Activated CD4-positive, alpha-beta T cell treated with anti-CD3 and anti-CD28 coated beads for 36 hours (primary cell): ENCODE measurements around the gene DENND6A. TPM values are rescaled to one million over a fixed set of nuclear protein-coding genes. Genes with fewer than 3 reads are reported as not detected.
"Not testable (repeated sequence)": the region's sequence is repeated elsewhere in the genome, so short reads cannot be mapped to it uniquely, and the experiment has no call there.

Experiments used
- ATAC-seq: fragments of 200-7000 bp; cut with Tn5 transposase; one replicate; pipeline ENCODE4 v1.10.0; 2021; ENCODE audit warnings: mild to moderate bottlenecking, moderate library complexity
- CTCF ChIA-PET: fragments of 350-600 bp; sonication (Branson Sonifier 250); formaldehyde crosslinking; loops from one replicate; lab custom pipeline; 2021; ENCODE audit warnings: antibody characterized with exemption; lab: Charles Lee
- POLR2A ChIA-PET: fragments of 350-600 bp; sonication (Branson Sonifier 250); formaldehyde crosslinking; loops from one replicate; lab custom pipeline; 2021; ENCODE audit warnings: antibody characterized with exemption, inconsistent platforms; lab: Charles Lee
- DNase-seq: peaks from one replicate; pipeline ENCODE4 v3.0.0-alpha.2; 2020
- H3K27ac Mint-ChIP-seq: one replicate; pipeline ENCODE4 v1.8.0; 2021; ENCODE audit warnings: mixed read lengths
- H3K27me3 Mint-ChIP-seq: one replicate; pipeline ENCODE4 v1.8.0; 2021; ENCODE audit warnings: mixed read lengths
- H3K36me3 Mint-ChIP-seq: one replicate; pipeline ENCODE4 v1.8.0; 2021; ENCODE audit warnings: low read depth, mixed read lengths
- H3K4me1 Mint-ChIP-seq: one replicate; pipeline ENCODE4 v1.8.0; 2021; ENCODE audit warnings: mixed read lengths
- H3K4me3 Mint-ChIP-seq: one replicate; pipeline ENCODE4 v1.8.0; 2021; ENCODE audit warnings: mild to moderate bottlenecking, moderate library complexity, mixed read lengths
- H3K9me3 Mint-ChIP-seq: one replicate; pipeline ENCODE4 v1.8.0; 2021; ENCODE audit warnings: low read depth, mixed read lengths
- intact Hi-C, 2 experiments: fragments of 100-400 bp; cut with DNase I in 1 of 2; cut with micrococcal nuclease in 1 of 2; formaldehyde crosslinking; loops; one replicate each; pipeline versions ENCODE4 v1.14.2 to v1.15.1; 2022 to 2024; cut with DNase I, micrococcal nuclease
- total RNA-seq, 2 experiments: library from RNA; stranded (reverse); gene quantifications; one replicate each; pipeline ENCODE4 v1.2.3, GENCODE V29; 2021

The DENND6A gene
- total RNA-seq, 2 experiments from 2014 or later = 15.0 to 17.1 TPM

- Mint-ChIP-seq H3K4me1 (no peaks in the 10 kb centered on the region), H3K36me3 (no peaks in the 10 kb centered on the region), H3K9me3 (no peaks in the 10 kb centered on the region), H3K27me3 (peaks cover 1% of the 10 kb centered on the region), H3K4me3 (no peak overlapping the region), H3K27ac (no peak overlapping the region)
- DNase-seq (no peak), ATAC-seq (no peak)
- CTCF ChIA-PET = no interaction called here
- POLR2A ChIA-PET = no interaction called here
- intact Hi-C loops = no loop called here
Observed at GRCh38 chr3:57718118-57718517, 25.2 kb upstream of the DENND6A start.

- ATAC-seq (no peak), DNase-seq (no peak)
- H3K4me1 Mint-ChIP-seq = no peaks in the 10 kb centered on the region
- no peaks in the 10 kb centered on the region for H3K36me3 Mint-ChIP-seq
- intact Hi-C loops = no loop called here
- no peaks in the 10 kb centered on the region for H3K9me3 Mint-ChIP-seq
- peaks cover 1% of the 10 kb centered on the region for H3K27me3 Mint-ChIP-seq
- POLR2A ChIA-PET = no interaction called here
- CTCF ChIA-PET = no interaction called here
- no peak overlapping the region for H3K4me3 Mint-ChIP-seq
- no peak overlapping the region for H3K27ac Mint-ChIP-seq
Observed at GRCh38 chr3:57717205-57717868, 24.5 kb upstream of the DENND6A start.

GRCh38 chr3:57715686-57716085 is 22.8 kb upstream of the DENND6A start:
- Mint-ChIP-seq H3K27ac (no peak overlapping the region), H3K36me3 (no peaks in the 10 kb centered on the region), H3K4me3 (no peak overlapping the region), H3K4me1 (no peaks in the 10 kb centered on the region), H3K9me3 (no peaks in the 10 kb centered on the region), H3K27me3 (no peaks in the 10 kb centered on the region)
- intact Hi-C loops = no loop called here
- DNase-seq = no peak
- ATAC-seq = no peak
- ChIA-PET POLR2A (no interaction called here), CTCF (interaction anchor here (1.4 kb wide), 1 partner anchor 18 kb away, joined by 3 read pairs; no protein-coding TSS in a partner anchor)

- no peak overlapping the region for H3K27ac Mint-ChIP-seq
- ChIA-PET CTCF (no interaction called here), POLR2A (no interaction called here)
- peaks cover 3% of the 10 kb centered on the region for H3K4me1 Mint-ChIP-seq
- DNase-seq (no peak), ATAC-seq (no peak)
- intact Hi-C loops = no loop called here
- H3K27me3 Mint-ChIP-seq = no peaks in the 10 kb centered on the region
- H3K9me3 Mint-ChIP-seq = no peaks in the 10 kb centered on the region
- H3K4me3 Mint-ChIP-seq = no peak overlapping the region
- no peaks in the 10 kb centered on the region for H3K36me3 Mint-ChIP-seq
Observed at GRCh38 chr3:57709559-57709958, 16.7 kb upstream of the DENND6A start.

- DNase-seq (no peak), ATAC-seq (no peak)
- ChIA-PET CTCF (no interaction called here), POLR2A (no interaction called here)
- Mint-ChIP-seq H3K27ac (no peak overlapping the region), H3K36me3 (no peaks in the 10 kb centered on the region), H3K9me3 (no peaks in the 10 kb centered on the region), H3K4me1 (peaks cover 3% of the 10 kb centered on the region), H3K27me3 (no peaks in the 10 kb centered on the region), H3K4me3 (no peak overlapping the region)
- intact Hi-C loops = no loop called here
Observed at GRCh38 chr3:57709031-57709430, 16.2 kb upstream of the DENND6A start.

DNA sequence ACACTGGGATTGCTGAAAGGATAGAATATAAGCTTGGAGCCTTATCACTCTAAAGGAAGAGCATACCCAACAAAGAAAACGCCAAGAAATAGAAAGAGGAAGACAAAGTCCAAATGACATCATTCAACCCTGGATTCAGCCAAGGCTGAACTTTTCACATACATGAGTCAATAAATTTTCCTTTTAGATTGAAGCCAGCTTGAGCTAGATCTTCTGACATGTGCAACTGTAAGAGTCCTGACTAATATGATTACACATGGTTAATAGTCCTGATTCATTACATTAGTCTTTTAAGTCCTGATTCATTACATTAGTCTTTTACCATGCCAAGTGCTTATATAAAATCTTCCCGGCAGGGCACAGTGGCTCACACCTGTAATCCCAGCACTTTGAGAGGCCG is 13.6 kb upstream of the DENND6A start:
- POLR2A ChIA-PET = no interaction called here
- H3K4me3 Mint-ChIP-seq = no peak overlapping the region
- intact Hi-C loops = no loop called here
- CTCF ChIA-PET = interaction anchor here (0.7 kb wide), 1 partner anchor 110 kb away, joined by 3 read pairs; no protein-coding TSS in a partner anchor
- H3K27me3 Mint-ChIP-seq = no peaks in the 10 kb centered on the region
- no peak for DNase-seq
- H3K9me3 Mint-ChIP-seq = no peaks in the 10 kb centered on the region
- no peaks in the 10 kb centered on the region for H3K36me3 Mint-ChIP-seq
- peak; percentile 53 for ATAC-seq
- no peak overlapping the region for H3K27ac Mint-ChIP-seq
- H3K4me1 Mint-ChIP-seq = peaks cover 3% of the 10 kb centered on the region

DNA sequence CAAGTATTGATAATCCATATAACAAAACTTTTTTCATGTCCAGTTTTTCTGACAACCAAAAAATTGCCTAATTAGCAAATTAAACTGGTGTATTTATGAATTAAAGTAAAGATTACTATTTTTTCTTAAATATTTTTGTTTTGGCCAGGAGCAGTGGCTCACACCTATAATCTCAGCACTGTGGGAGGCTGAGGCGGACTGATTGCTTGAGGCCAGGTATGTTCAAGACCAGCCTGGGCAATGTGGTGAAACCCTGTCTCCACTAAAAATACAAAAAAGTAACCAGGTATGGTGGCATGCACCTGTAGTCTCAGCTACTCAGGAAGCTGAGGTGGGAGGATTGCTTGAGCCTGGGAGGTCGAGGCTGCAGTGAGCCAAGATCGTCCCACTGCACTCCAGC is 12.5 kb upstream of the DENND6A start:
- POLR2A ChIA-PET, H3K27me3 Mint-ChIP-seq, DNase-seq, ATAC-seq, H3K27ac Mint-ChIP-seq, H3K36me3 Mint-ChIP-seq, intact Hi-C loops, H3K4me3 Mint-ChIP-seq, H3K4me1 Mint-ChIP-seq, CTCF ChIA-PET, H3K9me3 Mint-ChIP-seq: not testable (repeated sequence)

GRCh38 chr3:57701781-57702180 is 8.9 kb upstream of the DENND6A start:
- ChIA-PET POLR2A (interaction anchor here (0.6 kb wide), 1 partner anchor 759 kb away, joined by 3 read pairs; no protein-coding TSS in a partner anchor), CTCF (interaction anchor here (0.9 kb wide), 1 partner anchor 10 kb away, joined by 3 read pairs; no protein-coding TSS in a partner anchor)
- Mint-ChIP-seq H3K4me3 (no peak overlapping the region), H3K9me3 (no peaks in the 10 kb centered on the region), H3K4me1 (peaks cover 3% of the 10 kb centered on the region), H3K27ac (no peak overlapping the region), H3K27me3 (no peaks in the 10 kb centered on the region), H3K36me3 (no peaks in the 10 kb centered on the region)
- intact Hi-C loops = no loop called here
- DNase-seq (no peak), ATAC-seq (no peak)

- H3K4me3 Mint-ChIP-seq = no peak overlapping the region
- intact Hi-C loops = no loop called here
- H3K36me3 Mint-ChIP-seq = no peaks in the 10 kb centered on the region
- CTCF ChIA-PET = no interaction called here
- POLR2A ChIA-PET = no interaction called here
- H3K9me3 Mint-ChIP-seq = no peaks in the 10 kb centered on the region
- H3K4me1 Mint-ChIP-seq = no peaks in the 10 kb centered on the region
- ATAC-seq = no peak
- no peak for DNase-seq
- H3K27me3 Mint-ChIP-seq = no peaks in the 10 kb centered on the region
- H3K27ac Mint-ChIP-seq = no peak overlapping the region
Observed at GRCh38 chr3:57700737-57701136, 7.9 kb upstream of the DENND6A start.

DNA sequence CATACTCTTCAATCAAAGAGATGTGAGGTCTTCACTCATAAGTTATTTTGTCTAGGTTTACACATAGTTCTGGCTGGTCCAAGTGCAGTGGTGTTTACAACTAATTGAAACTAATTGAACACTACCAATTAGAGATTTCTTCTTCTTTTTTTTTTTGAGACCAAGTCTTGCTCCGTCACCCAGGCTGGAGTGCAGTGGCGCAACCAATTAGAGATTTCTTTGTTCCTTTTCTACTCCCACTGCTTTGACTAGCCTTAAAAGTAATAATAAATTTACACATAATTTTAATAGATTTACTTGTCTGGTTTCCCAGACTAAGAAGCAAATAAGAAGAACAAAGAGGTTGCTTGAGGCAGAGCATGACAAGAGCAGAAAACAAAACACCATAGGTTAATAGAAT is 6.7 kb upstream of the DENND6A start:
- CTCF ChIA-PET = no interaction called here
- Mint-ChIP-seq H3K9me3 (no peaks in the 10 kb centered on the region), H3K27me3 (no peaks in the 10 kb centered on the region), H3K27ac (no peak overlapping the region), H3K4me1 (no peaks in the 10 kb centered on the region), H3K4me3 (no peak overlapping the region), H3K36me3 (no peaks in the 10 kb centered on the region)
- POLR2A ChIA-PET = no interaction called here
- intact Hi-C loops = no loop called here
- no peak for DNase-seq
- ATAC-seq = no peak

DNA sequence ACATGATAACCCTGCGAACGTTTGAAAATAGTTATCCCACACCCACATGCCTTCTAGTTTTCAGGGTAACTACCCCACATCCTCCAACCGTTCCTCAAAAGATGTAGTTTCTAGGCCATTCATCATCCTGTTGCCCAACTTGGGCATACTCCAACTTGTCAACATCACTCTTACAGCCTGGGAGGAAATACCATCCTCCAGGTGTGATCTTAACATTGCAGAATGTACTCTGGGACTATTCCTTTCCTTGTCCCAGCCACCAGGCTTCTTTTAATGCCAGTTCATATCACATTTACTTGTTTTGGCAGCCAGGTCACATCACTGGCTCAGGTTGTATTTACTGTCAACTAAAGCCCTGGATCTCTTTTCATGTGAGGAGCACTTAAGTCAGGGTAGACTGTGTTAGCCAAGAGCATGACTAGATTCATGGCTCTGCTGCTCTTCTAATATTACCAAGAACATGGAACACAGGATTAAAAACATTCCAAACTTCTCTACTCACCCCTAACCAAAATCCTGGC is 4.0 kb upstream of the DENND6A start:
- H3K9me3 Mint-ChIP-seq = no peaks in the 10 kb centered on the region
- no peak overlapping the region for H3K4me3 Mint-ChIP-seq
- no peak overlapping the region for H3K27ac Mint-ChIP-seq
- H3K27me3 Mint-ChIP-seq = no peaks in the 10 kb centered on the region
- intact Hi-C loops = no loop called here
- DNase-seq = no peak
- no peak for ATAC-seq
- H3K4me1 Mint-ChIP-seq = no peaks in the 10 kb centered on the region
- POLR2A ChIA-PET = no interaction called here
- no peaks in the 10 kb centered on the region for H3K36me3 Mint-ChIP-seq
- CTCF ChIA-PET = interaction anchor here (0.7 kb wide), 1 partner anchor 102 kb away, joined by 3 read pairs; no protein-coding TSS in a partner anchor

DNA sequence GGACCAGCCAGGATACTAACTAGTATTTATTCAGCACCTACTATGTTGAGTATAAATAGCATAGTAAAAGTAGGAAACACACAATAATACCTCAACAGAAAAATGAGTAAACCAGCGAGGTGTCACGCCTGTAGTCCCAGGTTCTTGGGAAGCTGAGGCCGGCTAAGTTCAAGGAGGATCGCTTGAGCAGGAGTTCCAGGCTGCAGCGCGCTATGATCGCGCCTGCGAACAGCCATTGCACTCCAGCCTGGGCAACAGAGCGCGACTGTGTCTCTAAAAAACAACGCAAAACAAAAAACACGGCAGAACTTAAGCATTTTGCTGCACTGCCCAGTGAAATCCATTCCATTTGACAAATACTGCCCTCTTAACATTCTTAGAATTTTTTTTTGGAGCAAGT is 1.3 kb upstream of the DENND6A start:
- Mint-ChIP-seq H3K36me3 (peaks cover 5% of the 10 kb centered on the region), H3K27ac (no peak overlapping the region), H3K27me3 (no peaks in the 10 kb centered on the region), H3K4me1 (peaks cover 23% of the 10 kb centered on the region), H3K9me3 (no peaks in the 10 kb centered on the region), H3K4me3 (peak overlapping the region; percentile 8)
- DNase-seq (no peak), ATAC-seq (no peak)
- POLR2A ChIA-PET = no interaction called here
- CTCF ChIA-PET = no interaction called here
- intact Hi-C loops = loop anchor here in 1 of 2 experiments (5.0 kb wide), 1 partner anchor 543 kb away; the partner anchor contains the start of gene ABHD6
